NCI-H1417 (cell line): Measurements from ENCODE around the gene CYP3A4.
A peak's percentile ranks its signal among the peaks of the same experiment; 100 is the strongest.
"Not testable (repeated sequence)": the region's sequence is repeated elsewhere in the genome, so short reads cannot be mapped to it uniquely, and the experiment has no call there.

Experiments
- DNase-seq, 3 experiments: peaks; one replicate each; lab custom pipeline; 2025; lab: John Stamatoyannopoulos, UW

CYP3A4 gene

GRCh38 chr7:99792967-99793366, 9.0 kb upstream of the CYP3A4 start:
- no peak for DNase-seq

GRCh38 chr7:99791667-99792369, 7.8 kb upstream of the CYP3A4 start:
- DNase-seq: no peak

DNA sequence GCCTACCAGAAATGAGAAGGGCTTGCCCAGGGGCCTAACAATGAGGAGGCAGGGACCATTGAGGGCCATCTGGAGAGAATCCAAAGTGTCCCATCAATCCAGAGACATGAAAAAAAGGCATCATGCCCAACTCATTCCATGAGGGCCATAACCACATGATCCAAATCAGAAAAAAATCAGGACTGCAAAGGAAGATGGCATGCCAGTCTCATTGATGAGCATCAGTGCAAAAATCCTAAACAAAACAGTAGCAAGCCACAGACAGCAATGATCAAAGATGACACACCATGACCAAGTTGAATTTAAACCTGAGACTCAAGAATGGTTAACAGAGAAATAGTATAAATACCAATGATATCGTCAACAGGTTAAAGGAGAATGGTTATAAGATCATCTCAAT, 7.0 kb upstream of the CYP3A4 start:
- no peak for DNase-seq

DNA sequence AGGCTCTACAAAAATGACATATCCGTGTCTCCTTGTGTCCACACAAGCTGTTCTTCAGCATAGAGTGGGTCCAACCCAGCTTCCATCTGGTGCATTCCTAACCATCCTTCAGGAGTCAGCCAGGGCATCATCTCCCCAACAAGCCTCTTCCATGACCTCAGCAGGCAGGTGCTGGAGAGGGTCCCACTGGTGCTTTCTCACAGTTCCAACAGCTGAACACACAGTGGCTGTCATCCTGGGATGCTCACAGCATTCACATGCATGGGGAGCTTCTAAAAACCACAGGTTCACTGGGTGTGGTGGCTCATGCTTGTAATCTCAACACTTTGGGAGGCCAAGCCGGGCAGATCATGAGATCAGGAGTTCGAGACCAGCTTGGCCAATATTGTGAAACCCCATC, 6.4 kb upstream of the CYP3A4 start:
- no peak for DNase-seq

- DNase-seq: peak in 1 of 3 experiments; percentile 5
Observed at GRCh38 chr7:99789441-99790070, 5.6 kb upstream of the CYP3A4 start.

- DNase-seq: no peak
Observed at GRCh38 chr7:99788554-99788953, 4.6 kb upstream of the CYP3A4 start.

DNA sequence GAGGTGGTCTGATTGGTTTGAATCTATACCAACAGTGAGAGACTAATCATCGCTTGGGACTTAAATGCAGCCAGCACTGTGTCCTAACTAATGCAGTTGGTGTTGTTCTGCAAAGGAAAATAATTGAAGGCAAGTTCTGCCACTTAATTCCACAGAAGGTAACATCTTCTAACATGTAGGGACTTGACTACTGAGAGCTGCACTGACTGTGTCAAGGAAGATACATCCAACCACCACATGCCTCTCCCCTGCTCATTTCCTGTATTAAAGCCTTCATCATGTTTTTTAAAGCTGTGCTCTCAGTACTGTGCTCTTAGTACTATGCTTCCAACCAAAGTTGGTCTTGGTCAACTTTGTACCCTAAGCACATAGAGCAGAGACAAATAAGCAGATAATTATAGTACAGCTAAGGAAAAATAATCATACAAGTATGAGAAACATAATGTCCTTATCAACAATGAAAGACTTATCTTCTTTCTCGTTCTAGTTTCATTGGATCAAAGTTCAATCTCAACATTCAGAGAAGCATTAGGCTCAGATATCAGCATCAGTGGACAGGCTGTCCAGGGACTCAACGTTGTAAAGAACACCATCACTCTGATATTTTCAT, 2.8 kb upstream of the CYP3A4 start:
- no peak for DNase-seq

DNA sequence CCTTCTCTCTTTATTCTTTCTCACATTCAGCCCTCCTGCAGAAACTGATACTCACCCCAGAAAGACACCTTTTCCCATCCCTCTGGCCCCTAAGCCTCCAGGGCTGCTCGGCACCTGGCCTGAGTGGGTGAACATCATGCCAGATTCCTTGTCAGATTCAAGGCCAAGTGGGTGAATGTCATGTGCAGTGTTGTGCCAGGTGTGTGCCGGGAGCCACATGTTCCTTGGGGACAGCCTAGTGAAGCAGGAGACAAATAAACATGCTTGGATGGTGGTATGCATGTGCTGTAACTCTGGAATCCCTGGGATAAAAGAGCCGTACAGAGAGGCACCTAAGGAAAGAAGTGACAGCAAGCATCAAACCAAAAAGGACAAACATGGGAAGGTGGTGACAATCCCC, 1.7 kb upstream of the CYP3A4 start:
- DNase-seq: not testable (repeated sequence)

GRCh38 chr7:99782012-99782953, 1.7 kb downstream of the CYP3A4 start:
- DNase-seq: no peak

DNA sequence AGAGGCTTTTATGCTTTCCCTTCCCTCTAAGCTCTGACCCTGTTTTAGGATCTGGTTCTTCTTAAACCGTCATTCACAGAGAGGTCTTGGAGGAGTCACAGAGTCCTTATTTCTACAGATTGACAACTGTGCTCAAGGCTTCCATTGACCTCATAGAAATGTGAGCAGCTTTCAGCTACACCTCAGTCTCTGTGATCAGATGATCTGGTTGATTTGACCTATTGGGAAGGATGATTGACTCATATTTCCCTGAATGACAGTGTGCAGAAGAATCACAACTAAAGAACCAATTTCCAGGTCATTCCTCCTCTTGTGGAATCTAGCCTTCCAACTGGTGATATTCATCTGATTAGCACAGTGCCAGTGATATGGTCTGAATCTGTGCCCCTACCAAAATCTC, 3.4 kb downstream of the CYP3A4 start:
- DNase-seq: no peak

- no peak for DNase-seq
Observed at GRCh38 chr7:99779949-99780348, 4.0 kb downstream of the CYP3A4 start.

- no peak for DNase-seq
Observed at GRCh38 chr7:99778880-99779279, 5.1 kb downstream of the CYP3A4 start.

GRCh38 chr7:99773395-99773794, 10.6 kb downstream of the CYP3A4 start:
- DNase-seq: not testable (repeated sequence)

GRCh38 chr7:99772565-99772964, 11.4 kb downstream of the CYP3A4 start:
- DNase-seq: no peak

- DNase-seq: not testable (repeated sequence)
Observed at GRCh38 chr7:99769494-99769893, 14.5 kb downstream of the CYP3A4 start.

DNA sequence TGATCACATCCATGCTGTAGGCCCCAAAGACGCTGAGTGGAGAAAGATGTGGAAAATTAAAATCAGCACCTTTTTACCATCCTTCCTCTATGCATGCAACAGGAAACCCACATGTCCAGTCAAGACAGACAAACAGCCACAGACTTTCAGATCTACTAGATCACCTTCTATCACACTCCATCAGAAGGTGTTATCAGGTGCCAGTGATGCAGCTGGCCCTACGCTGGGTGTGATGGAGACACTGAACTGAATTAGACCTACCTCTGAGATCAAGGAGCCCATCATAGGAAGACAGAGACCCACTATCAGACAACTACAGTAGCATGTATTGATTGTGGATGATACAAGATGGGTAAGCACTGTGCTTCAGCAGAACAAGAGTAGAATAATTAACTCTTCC, 15.5 kb downstream of the CYP3A4 start:
- DNase-seq: no peak

DNA sequence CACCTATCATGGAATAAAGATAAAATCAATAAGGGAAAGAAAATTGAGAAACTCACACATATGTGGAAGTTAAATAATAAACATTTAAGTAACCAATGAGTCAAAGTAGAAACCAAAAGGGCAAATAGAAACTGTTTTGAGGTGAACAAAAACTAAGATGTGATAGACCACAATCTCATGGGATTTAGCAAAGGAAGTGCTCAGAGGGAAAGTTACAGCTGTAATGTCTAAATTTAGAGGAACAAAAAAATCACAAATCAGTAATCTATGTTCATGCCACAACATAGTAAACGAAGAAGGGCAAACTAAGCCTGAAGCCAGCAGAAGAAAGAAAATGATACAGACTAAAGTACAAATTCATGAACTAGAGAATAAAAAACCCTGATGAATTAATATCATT, 16.3 kb downstream of the CYP3A4 start:
- DNase-seq: no peak

DNA sequence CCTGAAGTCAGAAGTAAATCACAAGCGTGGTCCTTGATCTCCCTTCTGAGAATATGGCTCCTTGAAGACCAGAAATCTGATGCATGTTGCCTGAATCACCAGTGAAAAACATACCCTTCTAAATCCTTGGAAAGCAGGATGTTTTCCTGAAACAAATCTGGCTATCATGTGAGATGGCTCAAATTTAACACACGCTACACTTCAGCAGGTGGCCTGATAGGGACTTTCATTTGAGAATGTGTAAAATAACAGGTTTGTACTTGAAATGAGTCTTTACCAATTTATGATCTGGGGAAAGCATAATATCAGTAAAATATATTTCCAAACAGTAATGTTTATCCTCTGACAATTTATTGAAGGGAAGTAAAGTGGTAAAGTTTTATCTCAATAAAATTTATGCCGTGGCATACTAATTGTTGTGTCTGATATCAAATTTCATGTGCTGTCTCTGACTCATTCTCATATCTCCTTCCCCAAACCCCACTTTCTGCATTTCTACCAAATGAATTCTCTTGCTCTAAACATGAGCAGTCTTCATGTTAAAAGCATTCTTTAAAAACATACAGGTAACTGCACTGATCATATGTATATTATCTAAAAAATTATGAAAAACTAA, 17.4 kb downstream of the CYP3A4 start:
- DNase-seq: no peak

GRCh38 chr7:99764478-99764877, 19.5 kb downstream of the CYP3A4 start:
- no peak for DNase-seq

DNA sequence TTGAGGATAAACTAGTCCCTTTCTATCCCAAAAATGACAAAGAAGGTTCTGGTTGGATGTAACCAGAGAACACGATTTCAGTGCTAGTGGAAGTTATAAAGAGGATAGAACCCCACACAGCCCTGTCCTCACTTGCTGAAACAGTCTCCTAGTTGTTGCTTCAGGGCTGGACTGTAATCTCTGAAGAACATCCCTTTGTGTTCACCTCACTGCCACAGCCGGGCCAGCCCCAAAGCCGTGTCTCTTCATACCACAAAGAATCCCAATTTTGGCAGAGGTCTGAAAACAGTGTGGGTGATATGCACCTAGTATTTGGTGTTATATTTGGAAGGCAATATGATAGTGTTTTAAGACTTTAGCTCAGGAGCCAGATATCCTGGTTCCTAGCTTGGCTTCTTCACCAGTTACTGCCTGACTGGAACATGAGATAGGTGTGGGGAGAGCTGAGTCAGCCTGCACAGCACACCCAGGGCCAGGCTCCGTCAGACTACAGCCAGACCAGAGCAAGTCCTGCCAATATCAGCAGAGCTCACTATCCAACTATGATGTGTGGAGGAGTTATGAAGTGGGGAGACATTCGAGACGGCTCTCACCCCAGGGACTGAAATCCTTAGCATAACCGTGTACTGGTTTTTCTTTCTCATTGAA, 21.2 kb downstream of the CYP3A4 start:
- DNase-seq: no peak

GRCh38 chr7:99755085-99755484, 28.9 kb downstream of the CYP3A4 start:
- DNase-seq: no peak
